ENCODE data around the gene PTPRN2.

GRCh38 chr7:157770716-157771320 lies 816.8 kb downstream of the PTPRN2 start:
- TF ChIP-seq CTCF (IDR thresholded peaks at IDR 0.05) (no peak), POLR2AphosphoS5 (IDR thresholded peaks at IDR 0.05) (no peak), POLR2A (IDR thresholded peaks at IDR 0.05) (no peak), EP300 (IDR thresholded peaks at IDR 0.05) (no peak)

All from sigmoid colon (tissue), 4 donors.